ENCODE results near the gene SPATA4.

The SPATA4 gene

GRCh38 chr4:176189891-176190795, 5.2 kb downstream of the SPATA4 start:
- in situ Hi-C loops (cut with HindIII; ENCODE audit: low sequenced_read_pairs) = no loop called here

DNA sequence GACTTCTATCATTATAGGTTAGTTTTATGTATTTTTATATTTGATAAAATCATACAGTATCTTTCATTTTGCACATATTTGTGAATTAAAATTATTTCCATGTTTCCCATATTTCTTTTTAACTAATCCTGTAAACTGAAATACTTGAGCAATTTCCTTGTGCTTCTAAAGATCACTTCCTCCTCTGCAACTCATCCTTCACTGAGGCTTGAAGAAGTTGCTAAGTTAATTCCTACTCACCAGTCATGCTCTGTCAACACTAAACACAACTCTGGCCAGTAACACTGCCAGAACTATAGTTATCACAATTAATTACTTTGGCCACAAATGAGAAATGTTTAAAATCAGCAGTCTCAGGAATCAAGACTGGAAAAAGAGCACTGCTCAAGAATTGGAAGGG, 6.7 kb downstream of the SPATA4 start:
- in situ Hi-C loops (cut with HindIII; ENCODE audit: low sequenced_read_pairs) = no loop called here

DNA sequence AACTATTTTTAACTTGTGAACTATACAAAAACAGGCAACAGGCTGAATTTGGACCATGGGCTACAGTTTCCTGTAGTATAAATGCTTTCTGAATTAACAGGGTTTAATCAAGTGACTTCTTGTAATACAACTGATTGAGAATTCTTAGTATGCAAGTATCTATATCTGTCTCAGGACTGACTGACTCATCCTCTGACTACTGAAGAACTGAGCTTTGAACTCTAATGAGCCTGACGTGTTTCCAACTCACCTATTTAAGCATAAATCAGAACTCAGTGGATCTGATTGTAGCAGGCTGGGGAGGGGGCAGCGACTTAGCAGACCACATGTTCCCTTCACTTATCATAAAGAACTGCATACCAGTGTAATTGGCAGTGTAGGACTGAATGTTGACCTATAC, 7.8 kb downstream of the SPATA4 start:
- in situ Hi-C loops (cut with HindIII; ENCODE audit: low sequenced_read_pairs) = no loop called here

DNA sequence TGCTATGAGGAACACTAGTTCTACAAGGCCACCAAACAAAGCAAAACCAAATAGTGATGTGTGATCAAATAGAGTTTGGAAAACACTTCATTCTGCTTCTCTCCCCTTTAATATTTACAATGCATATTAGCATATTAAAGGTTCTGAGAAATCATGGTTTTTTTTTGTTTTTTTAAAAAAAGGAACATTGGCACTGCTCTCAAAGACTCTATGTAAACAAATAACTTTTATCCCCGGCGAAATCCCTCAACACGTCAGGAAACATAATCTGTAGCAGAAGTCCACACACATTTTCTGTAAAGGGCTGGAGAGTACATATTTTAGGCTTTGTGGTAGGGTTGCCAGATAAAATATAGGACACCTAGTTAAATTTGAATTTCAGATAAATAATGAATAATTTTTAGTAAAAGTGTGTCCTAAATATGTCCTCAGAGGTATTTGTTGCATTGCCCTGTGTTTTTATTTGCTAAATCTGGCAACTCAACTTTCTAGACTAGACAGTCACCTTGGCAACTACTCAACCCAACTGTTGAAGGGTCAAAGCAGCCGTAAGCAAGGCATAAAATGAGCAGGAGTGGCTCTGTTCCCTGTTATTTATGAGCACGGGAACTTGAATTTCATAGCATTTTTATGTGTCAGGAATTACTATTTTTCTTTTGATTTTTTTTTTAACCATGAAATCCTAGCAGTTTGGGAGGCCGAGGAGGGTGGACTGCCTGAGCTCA, 8.6 kb downstream of the SPATA4 start:
- in situ Hi-C loops (cut with HindIII; ENCODE audit: low sequenced_read_pairs) = no loop called here

- in situ Hi-C loops (cut with HindIII; ENCODE audit: low sequenced_read_pairs) = no loop called here
Measured at GRCh38 chr4:176186067-176186466, 9.3 kb downstream of the SPATA4 start.

DNA sequence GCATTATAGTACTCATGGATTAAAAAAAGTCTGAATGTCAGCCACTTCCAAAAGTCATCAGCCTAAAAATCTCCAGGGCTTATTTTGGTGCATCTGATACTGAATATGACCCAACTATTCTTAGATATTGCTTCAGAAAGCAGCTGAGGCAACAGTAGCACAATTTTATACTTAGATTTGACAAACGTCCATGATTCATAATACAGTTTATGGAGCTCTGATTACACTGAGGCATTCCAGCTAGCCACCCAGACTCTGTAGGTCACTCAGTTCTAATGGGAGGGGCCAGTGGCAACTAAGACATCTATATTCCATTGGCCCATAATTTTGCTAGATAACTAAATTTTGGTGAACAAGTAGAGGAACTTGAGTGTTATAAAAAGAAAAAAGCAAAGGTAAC, 10.3 kb downstream of the SPATA4 start:
- in situ Hi-C loops (cut with HindIII; ENCODE audit: low sequenced_read_pairs) = no loop called here

- in situ Hi-C loops (cut with HindIII; ENCODE audit: low sequenced_read_pairs) = loop anchor here (25.0 kb wide), 1 partner anchor 174 kb away; no protein-coding TSS in a partner anchor
Measured at GRCh38 chr4:176163041-176163440, 32.3 kb downstream of the SPATA4 start.

GRCh38 chr4:176156656-176157055, 38.7 kb downstream of the SPATA4 start:
- in situ Hi-C loops (cut with HindIII; ENCODE audit: low sequenced_read_pairs) = loop anchor here (25.0 kb wide), 1 partner anchor 181 kb away; no protein-coding TSS in a partner anchor

- in situ Hi-C loops (cut with HindIII; ENCODE audit: low sequenced_read_pairs) = loop anchor here (25.0 kb wide), 1 partner anchor 184 kb away; no protein-coding TSS in a partner anchor
Measured at GRCh38 chr4:176153124-176153523, 42.3 kb downstream of the SPATA4 start.

DNA sequence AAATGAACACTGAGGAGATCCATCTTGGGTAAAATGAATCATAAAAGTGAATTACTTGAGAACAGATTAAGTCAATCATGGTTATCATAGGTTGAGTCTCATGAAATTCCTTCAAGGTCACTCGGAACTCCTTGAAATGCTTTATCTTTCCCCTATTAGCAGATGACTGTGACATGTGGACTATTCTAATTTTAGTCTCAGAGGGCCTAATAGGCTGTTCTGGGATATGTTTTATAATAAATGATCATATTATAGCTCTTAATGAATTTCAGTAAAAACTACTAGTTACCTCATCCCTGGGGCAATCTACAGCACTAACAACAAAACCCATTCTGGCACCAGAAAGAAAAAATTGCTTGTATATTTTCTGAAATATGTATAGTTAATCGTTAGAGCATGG, 44.7 kb downstream of the SPATA4 start:
- in situ Hi-C loops (cut with HindIII; ENCODE audit: low sequenced_read_pairs) = loop anchor here (25.0 kb wide), 1 partner anchor 187 kb away; no protein-coding TSS in a partner anchor

GRCh38 chr4:176150356-176150682, 45.1 kb downstream of the SPATA4 start:
- in situ Hi-C loops (cut with HindIII; ENCODE audit: low sequenced_read_pairs) = loop anchor here (25.0 kb wide), 1 partner anchor 187 kb away; no protein-coding TSS in a partner anchor

DNA sequence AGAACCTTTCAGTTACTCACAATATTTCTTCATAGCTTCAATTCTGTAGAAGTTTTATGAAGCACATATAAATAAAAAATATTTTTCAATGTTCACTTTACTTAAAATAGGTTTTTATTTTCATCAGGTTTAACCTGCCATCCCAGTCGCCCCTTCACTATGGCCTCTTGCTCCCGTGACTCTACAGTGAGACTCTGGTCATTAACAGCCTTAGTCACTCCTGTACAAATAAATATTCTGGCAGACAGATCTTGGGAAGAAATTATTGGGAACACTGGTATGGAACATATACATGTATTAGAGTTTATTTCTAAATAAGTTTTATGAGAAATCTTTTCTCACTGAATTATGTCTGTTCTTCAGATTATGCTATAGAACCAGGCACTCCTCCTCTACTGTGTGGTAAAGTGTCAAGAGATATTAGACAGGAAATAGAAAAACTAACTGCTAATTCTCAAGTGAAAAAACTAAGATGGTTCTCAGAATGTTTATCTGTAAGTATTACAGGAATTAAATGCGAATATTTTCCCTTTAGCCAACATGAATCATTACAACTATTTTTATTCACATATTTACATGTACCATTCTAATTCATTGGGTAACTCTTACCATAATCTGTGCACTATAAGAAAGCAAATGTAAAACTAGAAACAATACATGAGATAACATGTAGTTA, 45.6 kb downstream of the SPATA4 start:
- in situ Hi-C loops (cut with HindIII; ENCODE audit: low sequenced_read_pairs) = loop anchor here (25.0 kb wide), 1 partner anchor 187 kb away; no protein-coding TSS in a partner anchor

DNA sequence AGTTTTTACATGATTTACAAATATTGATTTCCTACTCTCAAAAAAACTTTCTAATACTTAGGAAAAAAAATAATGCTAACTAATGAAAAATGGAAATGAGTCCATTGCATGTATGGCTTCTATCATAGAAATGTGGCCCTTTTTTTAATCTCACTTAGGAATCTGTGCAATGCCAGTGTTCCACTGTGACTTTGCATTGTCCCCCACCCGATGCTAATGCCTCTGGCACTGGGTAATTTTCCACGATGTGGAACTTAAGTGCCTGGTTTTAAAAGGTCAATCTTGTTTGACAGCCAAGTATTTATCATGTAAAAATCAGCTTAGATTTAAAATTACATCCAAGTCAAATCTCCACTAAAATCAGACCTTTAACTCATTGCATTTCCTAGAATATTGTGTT, 53.1 kb downstream of the SPATA4 start:
- in situ Hi-C loops (cut with HindIII; ENCODE audit: low sequenced_read_pairs) = no loop called here

DNA sequence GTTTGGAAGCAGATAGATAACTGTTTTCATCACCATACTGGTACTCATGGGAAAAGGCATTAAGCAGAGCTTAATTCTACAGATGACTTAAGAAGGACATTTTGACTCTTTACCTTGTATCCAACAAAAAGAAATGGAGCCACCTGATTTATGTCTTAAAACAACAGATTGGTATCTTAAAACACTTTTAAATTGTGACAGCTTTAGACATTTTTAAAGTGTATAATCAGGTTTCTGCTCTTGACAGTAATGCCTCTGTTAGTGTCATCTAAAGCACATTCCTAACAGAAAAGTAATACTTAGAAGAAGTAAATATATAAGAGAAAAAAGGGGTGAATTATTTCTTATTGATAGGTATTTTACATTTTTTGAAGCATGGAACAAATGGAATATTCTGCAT, 55.9 kb downstream of the SPATA4 start:
- in situ Hi-C loops (cut with HindIII; ENCODE audit: low sequenced_read_pairs) = no loop called here

DNA sequence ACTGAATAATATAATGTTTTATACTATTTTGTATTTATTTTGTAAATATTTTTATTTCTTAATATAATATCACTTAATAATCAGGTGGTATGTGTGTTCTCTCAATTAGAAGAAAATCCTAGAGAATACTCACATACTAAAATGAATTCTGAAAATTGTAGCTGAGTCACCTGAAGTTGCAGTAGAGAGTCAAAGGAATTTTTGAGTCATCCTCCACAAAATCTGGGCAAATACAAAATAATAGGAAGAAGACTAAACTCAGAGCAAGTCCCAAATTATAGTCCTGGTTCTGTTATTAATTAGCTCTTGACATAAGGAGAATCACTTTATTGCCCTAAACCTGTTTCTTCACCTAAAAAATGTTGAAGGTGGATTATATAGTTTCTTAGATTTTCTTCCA, 57.8 kb downstream of the SPATA4 start:
- in situ Hi-C loops (cut with HindIII; ENCODE audit: low sequenced_read_pairs) = no loop called here

- in situ Hi-C loops (cut with HindIII; ENCODE audit: low sequenced_read_pairs) = no loop called here
Measured at GRCh38 chr4:176134670-176135069, 60.7 kb downstream of the SPATA4 start.
